Vagina (tissue), 2 donors: ENCODE data around the gene CLEC18B.
"Not testable (repeated sequence)": the region's sequence is repeated elsewhere in the genome, so short reads cannot be mapped to it uniquely, and the experiment has no call there.

Experiments used
- CTCF ChIP-seq, 3 experiments: fragments of 450-650 bp in 2 of 3; fragments of 200-600 bp in 1 of 3; sonication (generic) in 1 of 3; IDR thresholded peaks; one replicate each; pipeline ENCODE4 v1.5.1; 2017 to 2019; ENCODE audit warnings: antibody characterized with exemption in 3 of 3, mild to moderate bottlenecking in 2 of 3, moderate library complexity in 2 of 3
- POLR2A ChIP-seq, 2 donors: fragments of 450-650 bp; IDR thresholded peaks; one replicate each; pipeline ENCODE4 v1.6.1; 2017; ENCODE audit warnings: antibody characterized with exemption in 2 of 2, mild to moderate bottlenecking in 2 of 2, moderate library complexity in 2 of 2
- POLR2AphosphoS5 ChIP-seq, 2 donors: sonication (generic); formaldehyde crosslinking; IDR thresholded peaks; one replicate each; pipeline ENCODE4 v1.9.0; 2017; ENCODE audit warnings: antibody characterized with exemption in 2 of 2, mild to moderate bottlenecking in 2 of 2, low read depth in 1 of 2; ENCODE audit not compliant: insufficient read depth in 1 of 2

- TF ChIP-seq POLR2A (IDR thresholded peaks at IDR 0.05); POLR2AphosphoS5 (IDR thresholded peaks at IDR 0.05; ENCODE audit: insufficient read depth in 1 of 2, low read depth in 1 of 2); CTCF (IDR thresholded peaks at IDR 0.05): not testable (repeated sequence)
Observed at GRCh38 chr16:74367469-74368001, 53.7 kb downstream of the CLEC18B start.
